GM19328 (cell line): Measurements from ENCODE around the gene NRXN3.

Experiments
- ATAC-seq: cut with Tn5 transposase; IDR thresholded peaks from one replicate; pipeline ENCODE4 v1.9.1; 2021; ENCODE audit warnings: mild to moderate bottlenecking, moderate library complexity; ENCODE audit not compliant: unreplicated experiment

Gene NRXN3

DNA sequence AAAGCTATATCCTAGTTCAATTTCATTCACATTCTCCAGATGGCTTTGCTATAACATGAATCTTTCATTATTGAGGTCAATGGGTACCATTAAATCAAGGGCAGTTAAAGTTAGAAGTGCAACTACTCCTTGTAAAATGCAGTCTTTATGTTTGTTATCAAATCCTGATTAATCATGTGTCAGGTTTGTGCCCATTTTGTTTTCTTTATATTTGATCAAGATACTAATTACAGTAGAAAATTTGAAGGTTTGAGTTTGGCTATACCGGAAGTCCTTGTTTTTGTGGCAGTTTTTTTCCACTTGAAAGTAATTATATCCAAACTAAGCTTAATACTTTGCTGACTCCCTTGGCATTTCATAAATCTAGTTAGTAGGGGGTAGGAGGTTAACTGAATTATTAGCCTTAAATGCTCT, 1528.1 kb downstream of the NRXN3 start:
- no peak for ATAC-seq

DNA sequence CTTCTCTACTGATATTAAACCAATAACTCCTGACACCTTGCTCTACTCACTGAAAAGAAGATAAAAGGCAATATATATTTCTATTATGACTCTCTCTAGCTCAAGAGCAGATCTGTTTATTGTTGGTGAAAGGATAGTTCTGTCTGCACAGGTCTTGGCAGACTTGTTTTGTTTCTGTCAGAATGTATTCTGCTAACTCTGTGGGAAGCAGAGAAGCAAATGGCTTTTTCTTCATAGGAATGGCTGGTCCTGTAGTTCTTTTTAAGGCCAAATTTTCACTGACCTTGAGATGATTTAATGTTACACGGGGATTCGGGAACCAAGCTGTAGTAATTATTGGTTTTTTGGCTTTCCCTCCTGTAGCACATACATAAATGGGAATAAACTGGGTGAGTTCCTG, 1529.0 kb downstream of the NRXN3 start:
- no peak for ATAC-seq

DNA sequence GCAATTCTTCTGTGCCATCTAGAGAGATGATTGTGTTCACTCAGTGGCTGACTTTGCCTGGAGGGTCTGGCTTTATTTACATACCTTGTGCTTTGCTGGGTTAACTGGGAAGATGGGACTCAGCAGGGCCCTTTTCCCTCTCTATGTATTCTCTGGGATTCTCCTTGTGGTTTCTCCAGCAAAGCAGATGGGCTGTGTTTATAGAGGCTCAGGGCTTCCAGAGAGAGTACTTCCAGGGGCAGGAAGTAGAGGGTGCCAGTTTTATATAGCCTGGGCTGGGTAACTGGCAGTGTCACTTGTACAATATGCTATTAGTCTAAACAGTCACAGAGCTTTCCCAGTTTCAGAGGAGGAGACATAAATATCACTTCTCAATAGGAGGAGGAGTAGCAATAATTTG, 1531.2 kb downstream of the NRXN3 start:
- ATAC-seq = no peak

DNA sequence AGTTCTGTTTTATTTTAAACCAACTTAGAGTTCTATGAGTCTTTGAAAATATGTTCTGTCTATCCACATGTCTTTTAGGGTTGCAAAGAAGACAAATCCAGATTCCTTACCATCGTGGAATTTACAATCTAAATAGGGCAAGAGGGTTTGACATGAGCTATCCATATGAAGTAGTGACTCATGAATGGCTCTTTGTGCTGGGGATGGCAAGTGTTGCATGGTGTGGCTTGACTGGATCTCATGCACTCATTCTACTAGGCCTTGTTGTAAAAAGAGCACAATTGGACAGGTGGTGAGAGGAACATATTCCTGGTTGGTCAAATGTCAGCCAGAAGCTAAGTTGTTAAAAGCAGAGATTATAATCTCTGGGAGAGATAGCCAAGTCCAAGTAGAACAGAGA, 1532.0 kb downstream of the NRXN3 start:
- ATAC-seq = no peak

DNA sequence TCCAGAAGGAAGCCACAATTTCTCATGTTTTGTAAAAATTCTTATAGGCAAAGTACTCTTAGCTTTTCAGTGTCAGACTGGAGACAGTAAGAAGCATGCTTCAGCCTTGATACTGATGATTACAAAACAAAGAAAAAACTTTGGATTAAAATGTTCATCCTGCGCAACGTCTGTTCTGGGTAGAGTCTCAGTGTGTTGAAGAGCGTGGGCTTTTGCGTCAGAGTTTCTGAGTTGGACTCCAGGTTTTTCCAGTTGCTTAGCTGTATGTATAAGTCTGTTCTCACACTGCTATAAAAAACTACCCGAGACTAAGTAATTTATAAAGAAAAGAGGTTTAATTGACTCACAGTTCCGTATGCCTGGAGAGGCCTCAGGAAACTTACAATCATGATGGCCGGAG, 1533.0 kb downstream of the NRXN3 start:
- no peak for ATAC-seq

DNA sequence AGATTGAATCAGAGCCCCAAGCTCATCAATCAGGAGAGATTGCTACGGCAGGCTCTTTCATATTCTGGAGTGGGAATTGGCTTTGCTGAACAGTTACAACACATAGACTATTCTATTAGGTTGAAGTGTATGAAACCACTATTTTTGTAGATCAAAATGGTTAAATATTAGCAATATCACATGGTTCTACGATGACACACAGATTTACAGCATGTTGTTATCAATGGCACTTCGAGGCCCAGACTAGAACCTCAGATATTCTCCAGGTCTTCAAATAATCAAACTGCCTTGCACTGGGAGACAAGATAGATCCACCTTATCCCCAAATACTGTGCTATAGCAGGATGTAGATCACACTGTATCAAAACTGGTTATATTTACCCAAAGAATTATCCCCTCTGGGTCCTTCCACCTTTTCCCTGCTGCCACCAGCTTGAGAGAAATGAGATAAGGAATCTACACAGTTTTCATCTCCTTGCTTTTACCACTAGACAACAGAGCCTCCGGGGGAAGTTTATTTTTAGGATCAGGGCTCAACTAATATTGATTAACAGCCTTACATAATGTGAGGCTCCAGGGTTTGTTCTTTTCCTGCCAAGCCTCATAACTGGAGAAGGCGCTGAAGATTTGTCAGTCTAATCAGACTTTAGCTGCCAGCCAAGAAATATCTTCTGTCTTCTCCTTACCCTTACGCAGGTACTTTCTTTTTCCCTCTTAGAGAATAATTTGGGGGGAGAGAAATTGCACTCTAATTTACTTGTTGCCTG, 1534.1 kb downstream of the NRXN3 start:
- no peak for ATAC-seq

DNA sequence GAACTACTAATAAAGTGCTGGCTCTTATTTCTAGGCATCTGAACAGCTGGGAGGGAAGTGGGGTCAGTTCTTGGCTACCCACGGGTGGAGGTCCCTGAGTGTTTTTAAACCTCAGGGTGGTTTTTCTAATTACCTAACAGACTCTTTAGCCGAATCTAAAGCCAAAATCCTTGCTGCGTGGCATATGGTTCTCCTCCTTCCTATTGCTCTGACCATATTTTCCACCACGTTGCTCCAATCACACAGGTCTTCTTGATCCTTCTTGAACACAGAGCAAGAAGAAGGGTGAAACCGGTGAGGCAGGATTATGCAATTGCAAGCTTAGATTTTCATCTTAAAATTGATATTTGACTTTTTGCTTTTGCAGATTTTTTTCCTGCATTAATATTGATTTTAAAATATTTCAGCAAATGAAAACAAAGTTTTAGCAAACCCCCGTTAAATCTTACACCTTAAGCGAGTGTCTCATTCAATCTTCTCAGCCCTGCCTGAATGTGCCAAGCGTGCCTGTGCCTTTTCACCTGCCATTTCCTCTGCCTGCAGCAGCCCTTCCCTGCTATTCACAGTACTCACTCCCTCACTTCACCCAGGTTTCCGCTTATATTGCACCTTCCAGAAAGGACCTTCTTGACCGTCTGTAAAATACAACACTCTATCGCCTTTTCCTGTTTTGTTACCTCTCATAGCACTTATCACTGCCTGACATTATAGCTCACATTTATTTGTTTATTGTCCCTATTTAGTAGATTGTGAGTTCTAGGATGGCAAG, 1535.1 kb downstream of the NRXN3 start:
- ATAC-seq = no peak

DNA sequence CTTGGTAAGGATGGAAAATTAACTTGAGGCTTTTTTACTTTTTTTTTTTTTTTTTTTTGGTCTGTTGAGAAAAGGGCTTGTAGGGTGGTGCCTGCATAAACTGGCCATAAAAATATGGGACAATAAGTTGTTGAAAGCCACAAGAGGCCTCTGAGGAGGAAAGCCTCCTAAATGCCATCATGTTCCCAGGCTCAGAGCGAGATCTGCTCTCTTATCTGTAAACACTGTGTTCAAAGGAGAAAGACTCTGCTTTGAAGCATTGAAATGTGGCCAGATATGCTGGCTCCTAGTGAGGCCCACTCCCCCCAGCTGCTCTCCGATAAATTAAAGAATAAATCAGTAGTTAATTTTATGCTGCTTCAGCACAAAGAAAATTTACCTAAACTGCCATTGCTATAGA, 1536.2 kb downstream of the NRXN3 start:
- no peak for ATAC-seq

DNA sequence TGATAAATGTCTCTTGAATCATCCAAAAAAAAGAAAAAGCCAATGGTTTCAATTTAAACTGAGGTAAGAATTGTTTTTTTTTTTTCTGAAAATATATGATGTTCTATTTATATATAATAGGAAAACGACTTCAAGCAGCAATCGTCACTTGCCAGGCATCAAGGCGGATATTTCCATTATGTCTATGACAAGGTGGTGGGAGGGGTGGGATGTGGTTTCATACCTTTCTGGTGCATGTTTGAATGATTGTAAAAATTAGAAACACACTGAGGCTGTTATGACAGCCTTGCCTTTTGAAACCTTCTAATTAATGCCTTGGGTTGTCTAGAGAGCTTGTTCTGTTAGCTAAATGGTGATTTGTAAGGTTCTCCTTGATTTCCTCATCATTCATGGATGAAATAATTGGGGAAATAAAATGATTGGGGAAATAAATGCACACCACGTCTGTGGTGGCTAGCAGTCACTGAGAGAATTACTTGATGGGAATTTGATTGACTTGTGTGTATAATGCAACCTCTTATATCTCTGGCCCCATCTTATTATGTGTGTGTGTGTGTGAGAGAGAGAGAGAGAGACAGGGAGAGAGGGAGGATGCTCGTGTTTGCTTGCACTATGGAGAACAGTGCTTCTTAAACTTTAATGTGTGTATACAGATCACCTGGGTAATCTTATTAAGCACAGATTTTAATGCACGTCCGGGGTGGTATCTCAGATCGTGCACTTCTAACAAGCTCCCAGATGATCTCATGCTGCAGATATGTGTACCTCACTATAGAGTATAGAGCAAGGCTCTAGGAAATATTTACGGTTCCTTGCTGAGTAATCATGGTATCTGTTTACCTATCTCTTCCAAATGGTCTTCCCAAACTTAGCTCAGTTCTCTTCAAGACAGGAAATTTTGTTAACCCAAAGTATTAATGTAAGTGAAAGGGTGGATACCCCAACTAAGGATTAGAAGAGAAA, 1538.5 kb downstream of the NRXN3 start:
- ATAC-seq = no peak

DNA sequence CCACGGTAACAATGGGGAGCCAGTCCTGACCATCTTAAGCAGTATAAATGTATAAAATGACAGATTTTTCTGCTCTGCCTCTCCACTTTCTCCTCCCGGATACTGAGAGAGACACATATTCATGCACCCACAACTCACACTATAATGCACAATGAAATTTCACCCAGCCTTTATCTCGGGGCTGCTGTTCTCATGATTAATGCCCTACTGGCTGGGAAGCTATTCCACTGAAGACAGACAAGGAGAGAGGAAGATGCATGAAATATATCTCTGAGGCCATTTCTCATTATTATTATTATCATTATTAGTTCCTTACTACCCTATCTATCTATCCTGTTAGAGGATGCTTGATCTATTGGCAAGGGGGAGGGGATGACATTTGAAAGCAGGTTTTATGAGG, 1539.4 kb downstream of the NRXN3 start:
- no peak for ATAC-seq

DNA sequence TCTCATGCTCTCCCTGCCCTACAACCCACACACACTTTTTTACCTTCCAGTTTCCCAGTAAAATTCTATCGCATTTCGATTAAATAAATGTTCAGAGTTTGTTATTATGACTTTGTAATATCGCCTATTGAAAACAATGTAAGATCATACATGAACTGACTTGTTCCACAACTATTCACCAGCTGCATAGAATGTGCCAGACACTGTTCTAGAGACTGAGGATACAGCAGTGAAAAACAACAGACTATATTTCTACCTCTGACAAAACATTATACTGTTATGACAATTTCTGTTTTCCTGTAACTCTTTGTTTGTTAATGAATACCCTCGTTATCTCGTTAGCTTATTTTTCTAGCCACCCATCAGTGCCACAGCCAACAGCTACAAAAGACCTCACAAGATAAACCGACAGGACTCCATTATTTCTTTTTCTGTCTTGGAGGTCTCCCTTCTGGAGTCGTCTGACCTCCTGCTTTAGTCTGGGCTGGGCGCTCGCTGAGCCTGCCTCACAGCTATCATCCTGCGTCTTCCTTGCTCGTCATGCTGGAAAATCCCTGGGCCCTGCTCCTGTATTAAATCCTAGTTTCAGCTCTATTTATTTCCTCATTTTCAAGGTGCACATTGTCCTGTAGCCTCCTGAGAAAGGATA, 1542.3 kb downstream of the NRXN3 start:
- no peak for ATAC-seq

DNA sequence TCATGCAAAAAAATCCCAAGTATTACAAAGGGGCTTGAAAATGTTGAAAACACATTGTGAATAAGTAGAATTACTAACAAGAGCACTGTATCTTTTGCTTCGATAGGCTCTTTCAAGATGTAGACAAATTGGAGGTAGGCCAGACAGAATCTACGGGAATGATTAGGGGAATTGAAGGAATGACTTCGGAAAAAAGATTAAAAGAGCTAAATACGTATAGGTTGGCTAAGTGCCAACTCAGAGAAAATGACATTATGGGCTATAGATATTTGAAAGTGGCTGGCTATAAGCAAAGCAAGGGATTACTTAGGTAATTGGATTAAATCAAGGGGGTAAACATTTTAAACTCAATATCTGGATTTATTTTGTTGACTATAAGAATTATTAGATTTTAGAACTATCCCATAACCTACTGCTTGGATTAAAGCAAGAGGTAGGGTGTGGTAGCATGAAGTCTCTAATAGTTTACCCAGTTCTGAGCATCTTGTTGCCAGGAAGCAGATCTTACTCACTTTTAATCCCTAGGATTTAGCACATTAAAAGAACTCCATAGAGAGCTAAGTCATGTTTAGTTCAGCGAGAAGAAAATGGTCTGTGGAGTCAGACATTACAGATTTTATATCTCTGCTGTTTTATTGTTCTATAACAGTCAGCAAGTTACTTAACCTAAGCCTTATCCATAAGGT, 1551.4 kb downstream of the NRXN3 start:
- no peak for ATAC-seq

DNA sequence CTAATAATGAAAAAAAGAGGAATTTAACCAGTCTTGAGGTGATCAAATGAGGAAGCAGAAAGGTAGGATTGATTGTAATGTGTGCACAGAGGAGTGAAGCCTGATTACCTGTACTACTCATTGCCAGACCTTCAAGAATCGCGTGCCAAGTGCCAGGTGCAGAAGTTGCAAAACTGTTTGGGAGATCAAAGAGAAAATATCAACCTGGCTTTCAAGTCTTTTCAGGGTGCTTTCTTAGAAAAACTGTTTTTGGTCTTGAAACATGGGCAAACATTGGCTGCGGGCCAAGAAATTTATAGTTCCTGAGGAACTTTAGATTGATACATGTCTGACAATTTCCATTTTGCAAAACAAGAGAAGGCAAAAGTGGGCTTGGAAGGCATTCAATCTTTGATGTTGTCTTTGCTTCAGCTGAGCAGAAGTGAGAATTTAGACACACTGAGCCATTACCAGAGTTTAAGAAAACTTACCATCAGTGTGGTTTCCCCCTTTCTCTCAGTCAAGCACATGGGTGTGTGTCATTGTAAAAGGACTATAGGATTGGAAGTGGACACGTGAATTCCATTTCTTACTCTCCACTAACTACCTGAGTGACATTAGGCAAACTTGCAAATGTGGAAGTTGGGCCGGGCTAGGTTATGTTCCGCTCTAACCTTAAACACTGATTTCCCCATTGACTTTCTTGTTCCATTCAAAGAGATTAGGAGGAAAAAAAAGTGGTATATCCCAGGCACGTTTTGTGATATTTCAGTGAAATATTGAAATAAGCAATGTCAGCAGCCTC, 1555.0 kb downstream of the NRXN3 start:
- no peak for ATAC-seq

DNA sequence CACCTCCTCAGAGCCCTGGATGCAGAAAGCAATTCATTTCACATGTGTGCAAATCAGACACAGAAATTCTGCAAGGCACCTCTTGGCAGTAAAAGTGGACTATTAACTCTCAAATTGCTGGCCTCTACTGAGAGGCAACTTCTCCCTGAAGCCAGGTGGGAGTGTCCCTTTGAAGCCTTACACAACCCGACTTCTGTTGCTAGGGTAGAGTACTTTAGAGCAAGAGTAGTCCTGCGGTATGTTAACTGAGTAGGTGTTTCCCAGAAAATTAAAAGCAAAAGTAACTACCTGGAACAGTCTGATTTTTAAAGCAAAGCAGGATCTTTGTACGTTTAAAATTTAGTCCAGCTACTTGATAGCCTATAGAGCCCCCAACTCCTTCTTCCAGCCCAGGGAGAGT, 1557.7 kb downstream of the NRXN3 start:
- no peak for ATAC-seq

DNA sequence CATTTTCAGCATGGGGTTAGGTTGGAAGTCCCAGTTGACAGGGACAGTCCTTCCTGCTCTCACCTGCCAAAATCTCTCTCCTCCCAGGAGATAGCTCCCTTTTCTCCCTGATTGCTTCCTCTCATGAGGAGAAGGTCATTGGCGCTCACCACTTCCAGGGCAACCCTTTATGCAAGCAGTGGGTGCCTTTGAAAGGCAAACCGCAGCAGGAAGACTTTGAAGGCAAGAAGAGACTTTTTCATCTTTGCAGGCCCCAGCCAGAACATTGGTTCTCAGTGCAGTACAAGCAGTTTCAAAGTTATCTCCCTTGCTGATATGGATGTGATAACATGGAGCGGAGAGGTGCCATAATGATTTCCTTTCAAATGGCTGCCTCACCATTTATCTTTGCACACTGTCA, 1558.2 kb downstream of the NRXN3 start:
- no peak for ATAC-seq

DNA sequence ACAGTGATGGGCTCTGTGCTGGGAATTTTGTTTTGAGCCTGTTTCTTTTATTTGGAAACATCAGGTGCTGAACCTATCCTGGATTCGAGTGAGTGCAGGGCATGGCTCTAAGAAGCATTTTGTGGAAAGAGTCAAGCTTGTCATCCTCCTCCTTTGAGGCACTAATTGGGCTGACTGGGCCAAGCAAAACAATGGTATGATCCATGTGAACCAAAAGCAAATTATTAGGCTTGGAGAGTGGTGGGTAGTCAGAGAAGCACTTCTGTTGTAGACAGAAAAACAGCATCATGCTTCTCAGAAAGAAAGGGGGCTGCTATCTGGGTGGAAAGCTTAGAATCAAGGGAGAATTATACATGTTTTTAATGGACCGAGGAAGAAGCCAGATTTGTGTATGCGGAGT, 1559.6 kb downstream of the NRXN3 start:
- ATAC-seq = no peak

DNA sequence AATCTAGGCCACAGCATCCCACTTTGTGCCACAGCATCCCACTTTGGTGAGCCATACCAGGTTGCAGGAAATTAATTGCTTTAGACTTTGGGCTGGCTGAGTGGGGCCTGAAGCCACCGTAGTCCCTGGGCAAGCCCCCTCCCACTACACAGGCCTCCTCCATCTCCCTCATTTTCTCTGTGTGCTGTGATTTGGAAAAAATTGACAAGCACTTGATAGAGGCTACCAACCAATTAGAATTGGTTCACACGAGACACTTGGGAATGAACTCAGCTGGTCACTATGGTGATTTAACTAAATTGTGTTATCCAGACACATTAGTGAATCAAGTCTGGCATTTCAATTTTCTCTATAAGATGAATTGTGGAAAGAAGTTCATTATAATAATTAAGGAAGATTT, 1560.0 kb downstream of the NRXN3 start:
- no peak for ATAC-seq

DNA sequence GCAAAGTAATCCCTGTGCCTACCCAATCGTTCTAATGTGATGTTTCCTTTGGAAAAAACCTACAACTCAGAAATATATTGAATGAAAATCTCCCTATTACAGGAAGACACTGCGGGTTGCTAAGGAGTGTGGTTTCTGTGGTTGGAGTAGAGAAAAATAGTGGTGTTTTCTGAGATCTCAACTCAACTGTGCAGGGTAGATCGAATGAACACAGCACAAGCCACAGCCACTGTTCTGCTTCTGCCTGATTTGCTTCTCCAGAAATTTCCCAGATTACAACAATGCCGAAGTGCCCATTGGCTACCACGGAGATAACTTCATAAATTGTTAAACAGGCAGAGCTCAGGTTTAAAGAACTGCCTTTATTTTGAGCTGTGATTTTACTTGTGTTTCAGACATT, 1560.8 kb downstream of the NRXN3 start:
- ATAC-seq = no peak

DNA sequence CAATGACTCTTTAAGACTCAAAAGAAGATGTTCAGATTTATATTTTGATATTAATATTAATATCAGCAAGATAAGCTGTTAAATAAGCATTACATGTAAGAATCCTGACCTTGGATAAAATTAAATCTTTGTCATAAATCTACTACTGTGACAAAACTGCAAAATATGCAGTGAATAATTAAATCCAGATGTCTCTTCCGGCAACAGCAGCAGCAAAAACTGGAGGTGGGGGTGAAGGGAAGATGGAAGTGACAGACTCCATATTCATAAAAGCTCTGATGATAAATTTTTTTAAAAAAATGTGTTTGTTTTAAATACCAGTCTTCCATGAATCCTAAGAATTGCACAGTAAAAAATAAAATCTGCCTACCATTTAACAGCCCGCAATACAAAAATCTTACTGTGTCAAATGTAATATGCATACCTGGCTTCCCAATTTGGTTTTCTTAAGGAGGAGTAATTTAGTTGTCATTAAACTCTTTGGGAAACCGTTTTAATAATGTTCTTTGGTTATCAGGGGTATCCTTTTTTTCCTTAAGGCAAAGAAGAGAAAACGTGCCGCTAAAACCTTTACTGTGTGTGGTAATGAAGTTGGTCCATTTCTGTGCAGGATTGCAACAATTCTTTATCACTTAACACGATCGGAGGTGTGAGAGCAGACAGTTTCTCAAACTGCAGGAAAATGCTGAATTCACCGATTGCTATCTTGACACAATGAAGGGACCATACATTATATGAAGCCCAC, 1562.9 kb downstream of the NRXN3 start:
- no peak for ATAC-seq
